ENCODE results near the gene LEMD2.
A peak's percentile ranks its signal among the peaks of the same experiment; 100 is the strongest.

LEMD2 gene

DNA sequence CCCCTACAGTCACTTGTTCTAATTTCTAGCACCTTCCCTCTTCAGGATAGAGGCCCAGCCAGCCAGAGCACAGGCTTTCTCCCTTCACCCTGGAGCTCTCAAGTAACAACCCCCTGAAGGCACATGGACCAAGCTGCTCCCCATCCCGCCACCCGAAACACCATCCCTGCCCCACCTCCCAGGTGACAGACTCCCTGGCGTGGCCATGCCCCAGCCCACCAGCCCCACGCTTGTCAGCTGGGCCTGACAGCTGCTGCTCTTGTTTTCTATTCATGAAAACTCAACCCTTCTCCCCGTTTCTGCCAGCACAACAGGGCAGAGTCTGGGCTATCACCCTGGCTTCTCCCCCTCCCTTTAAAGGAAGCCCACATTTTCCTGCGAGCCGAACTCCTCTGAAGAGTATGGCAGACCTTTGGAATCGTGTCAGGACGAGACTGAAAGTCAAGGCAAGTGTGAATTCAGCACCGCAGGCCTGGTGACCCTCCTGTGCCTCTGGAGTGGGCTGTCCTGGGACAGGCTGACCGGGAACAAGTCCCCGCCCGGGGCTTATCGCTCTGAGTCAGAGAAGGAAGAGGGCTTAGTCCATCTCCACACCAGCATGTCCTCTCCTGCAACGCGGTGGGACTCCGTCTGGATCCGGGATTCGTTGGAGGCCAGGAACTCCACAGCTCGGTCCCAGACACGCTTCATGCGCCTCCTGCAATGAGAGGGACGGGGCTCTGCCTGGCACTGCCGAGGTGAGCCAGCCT lies 16.7 kb downstream of the LEMD2 start:
- no peak for DNase-seq

DNA sequence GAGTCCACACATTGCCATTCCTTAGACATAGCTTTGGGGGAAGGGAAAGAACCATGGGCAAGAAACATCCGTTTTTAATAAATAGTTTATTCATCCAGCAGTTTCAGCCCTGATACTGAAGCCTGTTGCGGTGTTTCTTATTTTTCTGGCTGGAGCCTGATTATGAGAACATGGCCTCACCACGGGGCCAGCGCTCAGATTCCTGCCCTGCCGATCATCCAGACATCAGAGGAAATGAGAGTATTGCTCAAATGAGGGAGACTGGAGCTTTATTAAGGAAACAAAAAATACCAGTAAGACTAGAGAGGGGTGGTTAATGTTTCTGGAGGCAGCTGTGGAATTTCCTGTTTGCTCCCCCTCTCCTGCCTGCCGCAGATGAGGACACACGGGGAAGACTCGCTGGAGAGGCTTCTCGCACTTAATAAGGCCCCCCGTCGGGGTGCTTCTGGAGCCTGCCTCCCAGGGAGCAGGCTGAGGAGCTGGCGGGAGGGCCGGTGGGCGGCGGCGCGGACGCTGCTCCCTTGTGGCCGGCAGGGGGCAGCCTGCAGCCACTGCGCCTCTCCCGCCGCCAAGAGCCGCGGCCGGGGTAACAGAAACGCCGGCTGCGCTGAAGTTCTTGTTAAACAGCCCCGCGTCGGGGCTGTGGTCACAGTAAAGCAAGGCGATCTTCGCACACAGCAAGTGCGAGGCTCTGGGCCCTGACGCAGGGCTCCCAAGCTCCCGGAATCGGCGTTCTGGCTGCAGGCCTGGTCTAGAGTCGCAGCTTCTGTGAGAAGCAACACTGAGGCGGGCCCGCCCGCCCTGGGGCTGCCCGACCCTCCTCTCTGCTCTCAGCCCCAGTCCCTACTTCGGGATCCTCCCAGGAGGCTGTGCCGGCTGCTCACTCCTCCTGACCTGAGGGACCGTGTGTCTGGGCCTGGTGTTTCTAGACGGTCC lies 17.5 kb downstream of the LEMD2 start:
- peak; percentile 92 for DNase-seq

DNA sequence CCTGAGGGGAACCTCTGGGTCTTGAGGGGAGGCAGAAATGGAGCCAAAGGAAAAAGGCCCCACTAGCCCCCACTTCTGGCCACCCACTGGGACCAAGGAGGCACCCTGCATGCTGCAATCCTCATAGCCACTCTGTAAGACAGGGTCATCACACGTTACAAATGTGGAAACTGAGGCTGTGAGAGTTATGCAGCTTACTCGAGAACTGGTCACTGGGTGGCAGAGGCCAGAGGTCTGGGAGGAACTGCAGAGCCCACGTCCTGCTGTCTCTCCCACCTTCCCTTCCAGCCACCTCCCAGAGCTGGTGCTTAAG lies 18.1 kb downstream of the LEMD2 start:
- no peak for DNase-seq

DNA sequence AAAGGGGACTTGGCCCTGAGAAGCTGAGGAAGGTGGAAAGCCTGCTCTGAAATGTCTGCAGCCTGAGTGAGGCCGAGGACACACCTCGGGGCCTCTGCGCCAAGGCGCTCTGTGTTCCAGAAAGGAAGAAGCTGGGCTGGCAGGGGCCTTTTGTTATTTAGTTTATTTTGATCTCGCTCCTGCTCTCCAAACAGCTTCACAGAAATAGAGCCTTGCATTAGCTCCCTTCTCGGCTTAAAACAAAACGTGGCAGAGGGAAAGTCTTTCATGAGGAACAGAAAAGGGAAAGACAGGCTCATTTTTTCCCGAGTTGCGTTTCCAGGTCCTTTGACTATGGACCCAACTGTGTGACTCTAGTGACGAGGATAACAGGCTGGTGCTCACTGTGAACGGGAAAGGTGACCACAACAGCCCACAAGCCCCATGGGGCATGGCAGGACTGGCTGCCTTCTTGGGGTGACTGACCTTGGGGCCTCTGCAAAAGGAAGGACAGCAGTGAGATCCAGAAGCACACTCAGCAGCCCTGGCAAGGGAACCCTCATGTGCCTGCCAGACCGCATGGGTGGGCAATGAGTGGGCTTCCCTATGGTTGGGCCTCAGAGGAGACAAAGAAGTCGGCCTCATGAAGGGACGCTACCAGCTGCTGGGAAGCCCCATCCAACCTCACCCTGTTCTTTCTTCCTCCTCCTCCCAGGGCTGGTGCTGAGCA lies 18.7 kb downstream of the LEMD2 start:
- DNase-seq, result peak; percentile 62

DNA sequence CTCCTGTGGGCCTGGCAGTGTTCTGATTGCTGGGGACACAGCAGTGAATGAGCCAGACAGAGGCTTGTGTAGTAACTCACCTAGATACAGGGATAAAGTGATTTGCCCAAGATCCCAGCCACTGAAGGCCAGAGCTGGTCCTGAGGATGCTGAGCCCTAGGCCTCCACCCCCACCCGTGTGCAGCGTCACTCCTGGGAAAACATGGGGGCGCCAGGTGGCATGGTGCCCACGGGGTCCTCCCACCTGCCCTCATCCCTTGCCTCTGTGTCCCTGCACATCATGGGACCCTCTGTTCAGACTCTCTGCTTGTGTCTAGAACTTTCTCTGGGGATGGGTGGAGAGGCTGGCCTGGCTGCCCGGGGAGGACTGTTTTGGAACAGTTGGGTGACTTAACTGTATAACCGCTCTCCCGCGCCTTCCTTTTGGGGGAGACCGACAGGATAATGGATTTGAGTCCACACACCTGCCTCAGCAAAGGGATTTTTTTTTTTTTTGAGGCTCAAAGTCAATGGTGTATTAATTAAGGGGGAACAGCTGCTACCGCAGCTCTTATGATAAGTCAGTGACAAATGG lies 19.6 kb downstream of the LEMD2 start:
- no peak for DNase-seq

DNA sequence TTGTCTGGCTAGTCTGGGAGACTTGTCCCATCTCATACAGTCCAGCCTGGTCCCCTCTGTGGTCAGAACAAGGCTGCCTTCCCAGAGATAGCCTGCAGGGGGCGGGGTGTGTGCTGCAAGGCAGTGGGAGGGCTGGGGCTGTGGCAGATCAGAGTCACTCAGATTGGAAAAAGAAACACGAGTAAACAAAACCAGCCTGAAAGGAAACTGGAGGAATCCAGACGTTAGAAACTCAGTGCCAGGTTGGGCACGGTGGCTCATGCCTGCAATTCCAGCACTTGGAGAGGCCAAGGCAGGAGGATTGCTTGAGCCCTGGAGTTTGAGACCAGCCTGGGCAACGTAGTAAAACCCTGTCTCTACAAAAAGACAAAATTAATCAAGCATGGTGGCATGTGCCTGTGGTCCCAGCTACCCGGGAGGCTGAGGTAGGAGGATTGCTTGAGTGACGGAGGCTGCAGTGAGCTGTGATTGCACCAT lies 20.2 kb downstream of the LEMD2 start:
- peak; percentile 88 for DNase-seq

DNA sequence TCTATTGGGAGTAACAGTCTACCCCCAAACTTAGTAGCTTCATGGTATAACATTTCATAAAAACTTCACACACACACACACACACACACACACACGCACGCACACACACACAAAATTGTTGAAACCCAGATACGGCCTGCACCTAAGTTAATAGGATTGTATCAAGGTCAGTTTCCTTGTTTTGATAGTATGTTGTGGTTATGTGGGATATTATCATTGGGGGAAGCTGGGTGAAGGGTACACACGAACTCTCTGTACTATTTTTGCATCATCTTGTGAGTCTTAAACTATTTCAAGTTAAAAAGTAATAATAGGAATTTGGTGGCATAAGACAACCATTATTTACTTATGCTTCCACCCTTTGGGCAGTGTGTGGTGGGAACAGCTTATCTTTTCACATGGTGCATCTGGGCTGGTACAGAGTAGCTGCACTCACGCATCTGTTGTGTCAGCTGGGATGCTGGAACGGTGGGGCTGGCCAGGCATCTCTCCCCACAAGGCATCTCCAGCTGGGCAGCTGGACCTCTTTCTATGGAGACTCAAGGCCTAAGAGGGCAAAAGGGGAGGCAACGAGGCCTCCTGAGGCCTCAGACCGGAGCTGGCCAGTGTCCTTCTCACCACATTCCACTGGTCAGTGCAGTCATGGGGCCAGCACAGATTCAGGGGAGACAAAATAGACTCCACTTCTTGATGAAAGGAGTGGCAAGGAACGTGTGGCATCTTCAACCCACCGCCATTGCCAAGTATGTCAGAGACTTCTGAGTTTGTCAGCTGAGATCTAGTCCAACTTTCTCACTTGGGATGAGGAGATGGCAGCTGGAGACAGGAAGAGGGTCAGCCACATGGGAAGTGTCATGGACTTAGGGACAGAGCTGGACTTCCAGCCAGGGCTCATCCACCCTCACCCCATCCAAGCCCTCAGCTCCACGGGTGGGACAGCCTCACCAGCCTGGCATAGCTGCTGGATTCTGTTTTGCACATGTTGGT lies 21.7 kb downstream of the LEMD2 start:
- no peak for DNase-seq

DNA sequence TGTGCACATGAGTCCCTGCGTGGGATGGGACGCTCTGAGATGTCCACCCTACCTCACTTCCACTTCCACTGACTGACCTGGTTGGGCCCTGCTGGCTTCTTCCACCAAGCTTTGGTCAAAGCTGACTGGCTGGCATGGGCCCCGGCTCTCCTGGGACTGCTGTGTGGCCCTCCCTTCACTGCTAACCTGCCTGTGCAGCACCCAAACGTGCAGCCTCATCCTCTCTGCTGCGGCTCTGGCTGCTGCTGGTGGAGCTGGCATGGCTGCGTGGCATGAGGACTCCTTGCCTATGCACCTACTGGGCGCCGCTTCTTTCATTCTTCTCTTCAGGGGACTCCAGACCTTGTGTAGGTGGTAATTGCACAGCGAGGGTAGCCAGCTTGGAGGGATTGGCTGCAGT lies 23.6 kb downstream of the LEMD2 start:
- no peak for DNase-seq

DNA sequence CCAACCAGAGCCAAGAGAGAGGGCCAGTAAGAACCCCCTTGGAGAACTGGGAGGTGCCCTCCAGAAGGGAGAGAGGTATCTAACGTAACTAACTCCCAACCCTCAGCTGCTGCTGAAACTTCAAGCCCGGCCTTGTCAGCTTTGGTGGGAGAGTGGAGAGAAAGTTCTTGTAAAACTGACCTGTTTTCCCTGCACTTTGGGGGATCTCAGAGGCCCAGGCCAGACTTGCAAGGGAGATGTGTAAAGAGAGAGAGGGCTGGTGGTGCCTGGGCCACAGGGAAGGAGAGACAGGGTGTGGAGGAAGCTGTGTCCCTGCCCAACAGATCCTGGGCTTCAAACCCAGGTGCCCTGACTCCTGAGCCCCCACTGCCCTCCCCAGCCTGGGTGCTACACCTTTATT lies 24.9 kb downstream of the LEMD2 start:
- no peak for DNase-seq

DNA sequence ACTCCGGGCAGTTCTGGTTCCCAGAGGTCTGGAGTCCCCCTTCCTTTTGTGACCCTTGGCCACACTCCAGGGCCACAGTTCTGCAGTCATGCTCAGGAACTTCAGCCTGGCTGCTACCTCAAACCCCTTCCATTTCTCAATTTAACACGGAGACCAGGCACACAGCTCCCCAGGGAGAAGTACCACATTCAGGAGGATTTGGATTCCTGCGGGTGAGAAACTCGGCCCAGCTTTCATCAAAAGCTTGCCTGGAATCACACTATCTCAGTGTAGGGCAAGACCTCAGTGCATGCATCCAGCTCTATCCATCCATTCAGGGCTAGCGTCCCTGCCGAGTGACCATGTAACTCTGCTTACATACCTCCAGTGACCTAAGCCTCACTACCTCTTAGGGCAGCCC lies 25.4 kb downstream of the LEMD2 start:
- DNase-seq, result no peak

DNA sequence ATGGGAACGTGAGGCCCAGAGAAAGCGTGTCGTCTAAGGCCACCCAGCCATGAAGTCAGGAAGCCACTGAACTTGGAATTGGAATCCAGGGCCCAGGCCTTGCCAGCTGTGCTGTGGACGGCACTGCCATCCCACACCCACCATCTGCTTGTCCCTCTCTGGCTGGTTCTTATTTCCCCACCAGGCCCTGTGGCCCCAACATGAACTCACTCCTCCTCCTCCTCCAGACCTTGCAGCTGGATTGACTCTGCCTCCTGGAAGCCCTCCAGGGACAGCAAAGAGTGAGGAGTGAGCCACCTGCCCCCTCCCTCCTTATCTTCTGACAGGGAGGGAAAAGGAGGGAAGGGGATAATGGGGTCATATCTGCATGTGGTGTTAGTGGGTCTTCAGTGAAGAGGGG lies 26.2 kb downstream of the LEMD2 start:
- no peak for DNase-seq

DNA sequence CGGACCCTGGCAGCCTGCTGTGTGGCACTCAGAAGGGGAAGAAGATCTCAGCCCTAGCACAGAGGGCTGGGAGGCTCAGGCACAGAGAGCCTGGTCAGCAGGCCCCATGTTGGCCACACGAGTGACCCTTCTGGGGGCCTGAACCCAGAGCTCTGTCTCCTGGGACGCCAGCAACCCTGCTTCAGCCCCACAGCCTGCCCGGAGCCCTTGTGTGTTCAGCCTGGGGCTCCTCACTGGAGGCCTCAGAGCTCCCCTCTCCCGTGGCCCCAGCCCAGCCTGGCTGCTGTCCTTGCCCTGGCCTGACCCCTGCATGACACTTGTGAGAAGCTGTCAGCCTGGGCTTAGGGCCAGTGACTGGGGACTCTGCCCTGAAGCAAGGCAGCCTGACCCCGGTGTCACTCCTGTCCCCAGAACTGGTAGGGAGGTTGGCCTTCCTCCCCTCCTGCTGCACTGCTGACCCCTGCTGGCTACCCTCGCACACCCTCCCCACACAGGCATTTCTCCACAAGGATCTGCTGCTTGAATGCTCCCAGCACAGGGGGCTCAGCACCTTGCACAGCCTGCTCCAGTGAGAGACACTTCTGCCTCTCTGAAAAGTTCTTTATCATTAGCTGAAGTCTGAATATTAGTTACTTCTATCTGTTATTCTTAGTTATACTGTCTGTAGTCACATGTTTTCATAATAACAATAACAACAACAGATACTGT lies 26.9 kb downstream of the LEMD2 start:
- DNase-seq, result no peak

DNA sequence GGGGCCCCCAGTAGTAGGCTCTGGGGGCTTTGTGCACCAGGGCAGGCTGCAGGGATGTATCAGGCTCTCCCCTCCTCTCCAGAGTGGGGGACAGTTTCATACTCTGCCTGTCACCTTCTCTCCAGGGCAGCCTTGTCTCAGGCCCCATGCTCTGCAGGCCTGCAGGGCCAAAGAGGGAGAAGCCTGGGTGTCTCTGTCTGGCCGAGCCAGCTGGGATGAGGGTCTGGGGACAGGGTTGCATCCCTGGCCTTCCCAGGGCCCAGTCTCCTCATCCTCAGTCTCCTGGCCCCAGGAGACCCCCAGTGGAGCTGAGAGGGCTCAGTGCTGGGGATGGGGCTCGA lies 27.4 kb downstream of the LEMD2 start:
- DNase-seq, result no peak

DNA sequence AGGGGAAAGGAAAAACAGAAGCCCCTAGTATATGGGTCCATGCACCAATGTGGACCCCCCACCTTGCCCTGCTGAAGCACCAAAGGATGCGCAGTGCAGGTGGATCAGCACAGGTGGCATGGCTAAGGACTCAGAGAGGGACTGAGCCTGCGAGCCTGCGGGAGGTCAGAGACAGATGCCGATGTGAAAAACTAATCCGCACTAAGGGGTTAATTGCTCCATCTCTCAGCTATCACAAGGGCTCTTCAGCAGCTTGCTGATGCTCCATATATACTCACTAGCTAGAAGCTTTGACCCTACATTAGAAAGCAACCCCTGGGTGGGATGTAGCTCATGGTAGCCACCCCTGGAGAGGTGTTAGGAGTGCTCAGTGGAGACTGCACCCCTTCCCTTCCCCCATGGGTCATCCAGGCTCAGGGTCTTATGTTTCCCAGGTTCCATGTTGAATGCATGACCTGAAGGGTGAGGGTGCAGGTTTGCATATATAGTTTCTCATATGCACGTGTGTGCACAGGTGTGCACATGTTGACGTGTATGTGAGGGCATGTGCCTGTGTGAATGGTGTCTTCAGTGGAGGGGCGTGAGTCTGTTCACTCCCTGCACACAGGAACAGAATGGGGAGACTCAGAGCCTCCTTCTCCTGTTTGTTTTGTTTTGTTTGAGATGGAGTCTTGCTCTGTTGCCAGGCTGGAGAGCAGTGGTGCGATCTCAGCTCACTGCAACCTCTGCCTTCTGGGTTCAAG lies 28.9 kb downstream of the LEMD2 start:
- DNase-seq, result no peak

DNA sequence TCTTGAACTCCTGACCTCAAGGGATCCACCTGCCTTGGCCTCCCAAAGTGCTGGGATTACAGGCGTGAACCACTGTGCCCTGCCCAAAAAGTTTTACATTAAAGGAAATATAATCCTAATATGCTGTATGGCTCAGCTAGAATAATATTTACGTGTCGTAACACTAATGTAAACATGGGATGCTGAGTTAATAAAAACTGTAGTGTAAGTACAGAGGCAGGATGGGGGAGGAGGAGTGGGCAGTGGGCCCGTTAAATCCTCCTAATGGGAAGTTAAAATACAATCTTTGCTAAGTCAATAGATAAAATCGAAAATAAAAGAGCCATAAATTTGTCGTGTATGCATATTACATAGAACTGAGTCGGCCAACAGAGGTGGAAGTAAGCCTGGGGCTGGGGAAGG lies 30.1 kb downstream of the LEMD2 start:
- no peak for DNase-seq

DNA sequence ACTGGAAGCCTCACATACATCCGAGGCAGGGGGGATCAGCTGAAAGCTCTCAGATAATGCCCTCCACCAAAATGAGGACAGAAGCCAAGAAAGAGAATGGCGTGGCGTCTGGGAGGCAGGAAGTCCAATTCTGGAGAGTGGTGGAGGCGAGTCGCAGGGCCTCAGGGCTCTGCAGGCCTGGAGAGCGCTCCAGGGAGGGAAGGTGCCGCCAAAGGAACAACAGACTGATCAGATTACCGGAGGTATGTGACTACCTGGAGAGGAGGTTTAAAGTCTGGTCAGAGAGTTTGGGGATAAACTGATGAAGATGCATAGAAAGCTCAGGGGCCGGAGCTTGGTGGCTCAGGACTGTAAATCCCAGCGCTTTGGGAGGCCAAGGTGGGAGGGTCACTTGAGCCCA lies 31.0 kb downstream of the LEMD2 start:
- DNase-seq, result no peak

DNA sequence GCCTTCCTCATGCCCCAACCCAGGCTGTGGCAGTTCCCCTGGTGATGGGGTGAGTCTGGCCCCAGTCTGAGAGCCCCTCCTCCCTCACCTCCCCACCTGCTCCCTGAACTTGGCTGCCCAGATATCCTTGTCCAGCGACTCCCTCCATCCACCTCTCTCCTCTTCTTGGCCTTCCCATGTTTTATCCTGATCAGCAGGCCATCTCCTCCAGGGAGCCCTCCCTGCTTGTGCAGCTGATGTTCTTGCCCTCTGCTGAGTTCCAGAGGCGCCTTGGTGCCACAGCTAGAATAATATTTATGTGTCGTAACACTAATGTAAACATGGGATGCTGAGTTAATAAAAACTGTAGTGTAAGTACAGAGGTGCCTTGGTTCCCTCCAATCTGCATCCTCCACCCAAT lies 31.8 kb downstream of the LEMD2 start:
- DNase-seq, result no peak

DNA sequence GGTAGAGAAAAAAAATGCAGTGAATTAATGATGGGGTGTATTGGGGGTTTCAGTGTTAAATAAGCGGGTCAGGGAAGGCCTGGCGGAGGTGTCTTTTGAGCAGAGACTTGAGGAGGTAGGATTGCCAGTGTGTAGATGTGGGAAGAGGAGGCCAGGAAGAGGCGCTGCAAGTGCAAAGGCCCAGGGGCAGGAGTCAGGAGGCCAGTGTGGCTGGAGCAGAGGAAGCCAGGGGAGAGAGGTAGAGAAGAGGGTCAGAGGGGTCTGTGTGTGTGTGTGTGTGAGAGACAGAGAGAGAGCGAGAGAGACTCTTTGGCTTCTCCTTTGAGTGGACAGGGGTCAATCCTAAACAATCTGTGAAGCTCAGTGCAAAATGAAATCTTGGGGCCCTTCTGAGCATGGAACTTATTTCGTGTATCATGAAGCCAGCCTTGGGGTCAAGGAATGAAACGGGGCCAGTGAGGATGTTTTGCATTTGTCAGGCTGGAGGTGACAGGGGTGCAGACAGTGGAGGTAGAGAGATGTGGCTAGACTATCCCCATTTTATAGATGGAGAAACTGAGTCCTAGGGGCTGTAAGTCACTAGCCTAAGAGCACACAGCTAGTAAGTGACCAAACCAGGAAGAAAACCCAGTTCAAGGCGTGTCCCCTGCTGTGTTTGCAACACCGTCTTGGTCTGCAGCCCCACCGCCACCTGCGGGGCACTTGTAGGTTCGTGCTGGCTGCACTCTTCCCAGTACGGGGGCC lies 32.5 kb downstream of the LEMD2 start:
- no peak for DNase-seq

DNA sequence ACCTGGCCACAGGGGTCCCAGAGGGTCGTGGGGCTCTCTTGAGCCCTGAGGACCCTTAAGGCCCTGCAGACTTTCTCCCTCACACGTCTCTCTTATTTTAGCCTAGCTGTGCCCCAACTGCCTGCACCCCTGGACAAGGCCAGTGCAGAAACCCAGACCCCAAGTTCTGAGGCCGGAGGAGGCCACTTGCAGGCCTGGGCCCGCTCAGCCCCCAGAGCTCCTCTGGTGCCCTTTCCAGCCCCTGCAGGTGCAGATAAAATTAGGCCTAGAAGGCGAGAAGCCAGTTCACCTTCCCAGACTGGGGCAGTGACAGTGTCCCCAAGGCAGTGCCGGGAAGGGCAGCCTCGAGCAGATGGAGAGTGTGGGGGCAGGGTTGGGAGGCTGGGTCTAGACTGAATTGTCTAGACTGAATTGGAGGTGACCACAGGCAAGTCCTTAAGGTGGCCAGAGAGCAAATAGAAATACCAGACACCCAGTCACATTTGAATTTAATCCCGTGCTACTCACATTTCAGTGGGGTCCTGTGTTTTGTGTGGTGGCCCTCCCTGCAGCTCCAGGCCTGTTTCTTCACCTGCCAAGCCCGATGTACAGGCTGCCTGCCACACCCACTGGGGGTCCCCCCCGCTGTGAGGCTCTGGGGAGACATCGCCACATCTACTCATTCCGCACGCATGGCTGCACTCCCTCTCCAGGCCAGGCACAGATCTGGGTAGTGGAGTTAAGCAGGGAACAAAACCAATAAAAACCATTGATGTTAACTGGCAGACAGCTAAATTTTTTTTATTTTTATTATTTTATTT lies 33.7 kb downstream of the LEMD2 start:
- DNase-seq, result peak; percentile 63
